OCI-LY1 (cell line): Measurements from ENCODE around the gene FAT1.

Source experiments
- H2AFZ ChIP-seq: fragments of 200-600 bp; sonication (generic), shearing (Covaris generic); 2 replicates; pipeline ENCODE4 v1.6.0; 2014; ENCODE audit warnings: antibody characterized with exemption, mild to moderate bottlenecking, low read length
- H3F3A ChIP-seq: fragments of 200-600 bp; sonication (generic), shearing (Covaris generic); 2 replicates; pipeline ENCODE4 v1.6.0; 2014; ENCODE audit warnings: mild to moderate bottlenecking, antibody characterized with exemption, low read length, moderate library complexity; ENCODE audit not compliant: insufficient read depth
- H3K27ac ChIP-seq: fragments of 200-600 bp; sonication (generic); 2 replicates; pipeline ENCODE4 v1.5.1; 2014; ENCODE audit warnings: low read length, mixed run types, mild to moderate bottlenecking, low read depth; ENCODE audit not compliant: poor library complexity, severe bottlenecking
- H3K27me3 ChIP-seq: fragments of 200-600 bp; sonication (generic); 2 replicates; pipeline ENCODE4 v1.6.0; 2014; ENCODE audit warnings: antibody characterized with exemption, mild to moderate bottlenecking, low read length, moderate library complexity; ENCODE audit not compliant: insufficient read depth
- H3K36me3 ChIP-seq: fragments of 200-600 bp; sonication (generic); 2 replicates; pipeline ENCODE4 v1.6.1; 2014; ENCODE audit warnings: mild to moderate bottlenecking, antibody characterized with exemption, low read length, moderate library complexity, mixed read lengths; ENCODE audit not compliant: insufficient read depth
- H3K4me1 ChIP-seq: fragments of 200-600 bp; sonication (generic); 2 replicates; pipeline ENCODE4 v1.5.1; 2014; ENCODE audit warnings: mild to moderate bottlenecking, low read length, moderate library complexity; ENCODE audit not compliant: insufficient read depth, severe bottlenecking
- H3K4me2 ChIP-seq: fragments of 200-600 bp; sonication (generic), shearing (Covaris generic); 2 replicates; pipeline ENCODE4 v1.6.1; 2014; ENCODE audit warnings: low read length
- H3K4me3 ChIP-seq: fragments of 200-600 bp; sonication (generic); 2 replicates; pipeline ENCODE4 v1.5.1; 2014; ENCODE audit warnings: low read length, low read depth, mild to moderate bottlenecking, mixed read lengths; ENCODE audit not compliant: poor library complexity, severe bottlenecking
- H3K79me2 ChIP-seq: fragments of 200-600 bp; shearing (Covaris generic); 2 replicates; pipeline ENCODE4 v1.6.1; 2016; ENCODE audit warnings: mixed run types, low read length, mixed read lengths; ENCODE audit not compliant: insufficient read depth
- H3K9ac ChIP-seq: fragments of 200-600 bp; sonication (generic), shearing (Covaris generic); 2 replicates; pipeline ENCODE4 v1.6.1; 2014; ENCODE audit warnings: mild to moderate bottlenecking, low read length, mixed read lengths
- H3K9me2 ChIP-seq: fragments of 200-600 bp; sonication (generic), shearing (Covaris generic); 2 replicates; pipeline ENCODE4 v1.6.1; 2014; ENCODE audit warnings: low read depth, mild to moderate bottlenecking, low read length, mixed read lengths
- H3K9me3 ChIP-seq: fragments of 200-600 bp; shearing (Covaris generic); 2 replicates; pipeline ENCODE4 v1.6.1; 2014; ENCODE audit warnings: low read length, mixed read lengths
- H4K20me1 ChIP-seq: fragments of 200-600 bp; sonication (generic), shearing (Covaris generic); 2 replicates; pipeline ENCODE4 v1.6.0; 2016; ENCODE audit warnings: mild to moderate bottlenecking, low read length; ENCODE audit not compliant: insufficient read depth
- CTCF ChIP-seq: fragments of 200-600 bp; sonication (generic), shearing (Covaris generic); IDR thresholded peaks from 2 replicates; pipeline ENCODE4 v1.5.1; 2017; ENCODE audit warnings: mild to moderate bottlenecking, antibody characterized with exemption, low read length, moderate library complexity, mixed read lengths
- EZH2 ChIP-seq: fragments of 200-600 bp; sonication (generic), shearing (Covaris generic); IDR thresholded peaks from 2 replicates; pipeline ENCODE4 v1.8.0; 2017; ENCODE audit warnings: borderline replicate concordance, mixed run types, mild to moderate bottlenecking, antibody characterized with exemption, low read length, moderate library complexity, mixed read lengths

Gene FAT1

GRCh38 chr4:186738421-186738820 is 14.8 kb upstream of the FAT1 start:
- no peak overlapping the region for H3K27ac ChIP-seq
- H3K27me3 ChIP-seq, result no peaks in the 10 kb centered on the region
- no peak overlapping the region for H3K4me3 ChIP-seq
- H3K36me3 ChIP-seq, result no peaks in the 10 kb centered on the region
- no peaks in the 10 kb centered on the region for H3K4me1 ChIP-seq
- TF ChIP-seq CTCF (no peak), EZH2 (no peak)
- H3K9me2 ChIP-seq, result no peaks in the 10 kb centered on the region
- H4K20me1 ChIP-seq, result no peaks in the 10 kb centered on the region
- H3K4me2 ChIP-seq, result no peak overlapping the region
- no peaks in the 10 kb centered on the region for H3F3A ChIP-seq
- H3K79me2 ChIP-seq, result no peaks in the 10 kb centered on the region
- H3K9ac ChIP-seq, result no peak overlapping the region
- H2AFZ ChIP-seq, result no peak overlapping the region
- no peaks in the 10 kb centered on the region for H3K9me3 ChIP-seq

GRCh38 chr4:186737427-186737826 is 13.8 kb upstream of the FAT1 start:
- Histone ChIP-seq H3K4me1 (no peaks in the 10 kb centered on the region), H3K36me3 (no peaks in the 10 kb centered on the region), H2AFZ (no peak overlapping the region), H3K9ac (no peak overlapping the region), H3K9me3 (no peaks in the 10 kb centered on the region), H3F3A (no peaks in the 10 kb centered on the region), H3K27ac (no peak overlapping the region), H3K79me2 (no peaks in the 10 kb centered on the region), H3K4me2 (no peak overlapping the region), H3K4me3 (no peak overlapping the region), H3K27me3 (no peaks in the 10 kb centered on the region), H3K9me2 (no peaks in the 10 kb centered on the region), H4K20me1 (no peaks in the 10 kb centered on the region)
- TF ChIP-seq CTCF (no peak), EZH2 (no peak)

- Histone ChIP-seq H3K9me3 (no peaks in the 10 kb centered on the region), H3K27me3 (no peaks in the 10 kb centered on the region), H2AFZ (no peak overlapping the region), H3K36me3 (no peaks in the 10 kb centered on the region), H3F3A (no peaks in the 10 kb centered on the region), H3K9me2 (no peaks in the 10 kb centered on the region), H3K4me1 (no peaks in the 10 kb centered on the region), H3K9ac (no peak overlapping the region), H4K20me1 (no peaks in the 10 kb centered on the region), H3K27ac (no peak overlapping the region), H3K4me3 (no peak overlapping the region), H3K79me2 (no peaks in the 10 kb centered on the region), H3K4me2 (no peak overlapping the region)
- TF ChIP-seq CTCF (no peak), EZH2 (no peak)
Observed at GRCh38 chr4:186736466-186736865, 12.8 kb upstream of the FAT1 start.
